ENCODE data around the gene SPDYE17. TPM values are rescaled to one million over a fixed set of nuclear protein-coding genes. Genes with fewer than 3 reads are reported as not detected.
"Not testable (repeated sequence)": the region's sequence is repeated elsewhere in the genome, so short reads cannot be mapped to it uniquely, and the experiment has no call there.

SPDYE17 gene
- polyA plus RNA-seq, 1 of the 3 experiments (the other 2 are of a cell fraction) = not detected

DNA sequence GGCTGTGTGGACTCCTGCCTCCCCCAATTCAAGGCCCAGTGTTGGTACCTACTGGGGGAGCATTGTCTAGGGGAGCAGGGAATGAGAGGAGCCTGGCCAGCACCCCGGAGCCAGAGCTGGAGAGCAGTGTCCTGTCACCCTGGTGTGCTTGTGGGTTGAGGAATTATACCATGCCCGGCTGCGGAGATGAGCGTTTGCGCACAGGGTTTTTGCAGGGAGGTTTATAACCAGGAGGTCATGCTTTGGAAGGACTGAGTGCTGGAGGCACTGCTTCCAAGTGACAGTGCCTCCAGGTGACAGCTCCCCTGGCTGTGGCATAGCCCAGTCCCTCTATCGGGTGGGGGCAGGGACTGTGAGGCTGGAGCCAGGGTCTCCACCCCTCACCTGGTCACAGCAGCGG, 39.3 kb downstream of the SPDYE17 start:
- H3K4me1 ChIP-seq (ENCODE audit: control insufficient read depth in 1 of 2, insufficient read depth in 2 of 2, low read depth in 1 of 2, low read length in 1 of 2); H3K27me3 ChIP-seq (ENCODE audit: insufficient read depth); DNase-seq; H3K79me2 ChIP-seq (ENCODE audit: insufficient read depth); H3K27ac ChIP-seq (ENCODE audit: low read depth in 2 of 2, low read length in 1 of 2); H3K9ac ChIP-seq; H3K36me3 ChIP-seq (replicated peaks in 1 of 2; ENCODE audit: control insufficient read depth in 1 of 2, insufficient read depth in 2 of 2, low read length in 1 of 2); CTCF ChIA-PET; POLR2A ChIA-PET; H3K4me3 ChIP-seq (ENCODE audit: low read depth in 2 of 2, low read length in 1 of 2); H3K9me3 ChIP-seq; H4K20me1 ChIP-seq (ENCODE audit: insufficient read depth); H3K9me2 ChIP-seq; H2AFZ ChIP-seq (ENCODE audit: low read depth); H3F3A ChIP-seq (replicated peaks; ENCODE audit: insufficient read depth); H3K4me2 ChIP-seq: not testable (repeated sequence)
- 95% methylated on average over 5 of the region's 7 CpGs for WGBS (ENCODE audit: low lambda C conversion rate)

DNA sequence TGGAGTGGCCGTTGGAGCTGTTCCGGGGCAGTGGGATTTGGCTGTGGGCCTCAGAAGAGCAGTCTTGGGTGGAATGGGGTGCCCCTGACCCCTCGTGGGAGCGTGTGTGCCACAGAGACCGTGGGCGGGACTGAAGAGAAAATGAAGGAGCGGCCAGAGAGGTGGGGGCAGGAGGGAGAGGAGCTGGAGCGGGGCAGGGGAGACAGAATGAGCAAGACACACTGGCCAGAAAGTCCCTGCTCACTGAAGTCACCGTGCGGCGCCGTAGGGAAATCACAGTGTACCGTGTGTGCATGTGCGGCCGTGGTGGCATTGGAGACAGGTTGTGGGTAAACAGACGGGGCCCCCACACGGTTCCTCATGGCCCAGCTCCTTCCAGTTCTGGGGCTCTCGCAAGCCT, 40.0 kb downstream of the SPDYE17 start:
- CTCF ChIA-PET; H3K27me3 ChIP-seq (ENCODE audit: insufficient read depth); H4K20me1 ChIP-seq (ENCODE audit: insufficient read depth); POLR2A ChIA-PET; H3K4me1 ChIP-seq (ENCODE audit: control insufficient read depth in 1 of 2, insufficient read depth in 2 of 2, low read depth in 1 of 2, low read length in 1 of 2); H3F3A ChIP-seq (replicated peaks; ENCODE audit: insufficient read depth); H3K27ac ChIP-seq (ENCODE audit: low read depth in 2 of 2, low read length in 1 of 2); H3K9me2 ChIP-seq; H3K36me3 ChIP-seq (replicated peaks in 1 of 2; ENCODE audit: control insufficient read depth in 1 of 2, insufficient read depth in 2 of 2, low read length in 1 of 2); H3K4me3 ChIP-seq (ENCODE audit: low read depth in 2 of 2, low read length in 1 of 2); H3K9me3 ChIP-seq; H2AFZ ChIP-seq (ENCODE audit: low read depth); H3K9ac ChIP-seq; H3K79me2 ChIP-seq (ENCODE audit: insufficient read depth); DNase-seq; H3K4me2 ChIP-seq: not testable (repeated sequence)
- 84% methylated on average over 8 of the region's 18 CpGs for WGBS (ENCODE audit: low lambda C conversion rate)

DNA sequence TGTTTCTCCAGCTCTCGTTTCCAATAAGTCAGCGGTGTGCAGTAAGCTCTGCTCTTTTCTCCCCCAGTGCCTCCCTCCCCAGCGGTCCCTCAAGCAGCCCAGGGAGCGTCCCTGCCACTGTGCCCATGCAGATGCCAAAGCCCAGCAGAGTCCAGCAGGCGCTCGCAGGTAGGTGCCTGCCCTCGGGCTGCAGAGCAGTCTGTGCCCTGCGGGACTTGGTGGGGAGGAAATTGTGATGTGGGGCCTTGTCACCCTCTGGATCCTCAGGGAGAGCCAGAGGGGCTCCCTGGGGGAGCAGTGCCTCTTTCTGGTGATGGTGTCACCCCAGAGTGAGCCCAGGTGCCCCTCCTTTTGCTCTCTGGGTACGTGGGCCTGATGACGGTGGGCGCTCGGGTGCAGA, 42.0 kb downstream of the SPDYE17 start:
- H3K9ac ChIP-seq; POLR2A ChIA-PET; H3K4me1 ChIP-seq (ENCODE audit: control insufficient read depth in 1 of 2, insufficient read depth in 2 of 2, low read depth in 1 of 2, low read length in 1 of 2); H3F3A ChIP-seq (replicated peaks; ENCODE audit: insufficient read depth); H2AFZ ChIP-seq (ENCODE audit: low read depth); H3K27me3 ChIP-seq (ENCODE audit: insufficient read depth); H3K79me2 ChIP-seq (ENCODE audit: insufficient read depth); H3K4me2 ChIP-seq; H3K4me3 ChIP-seq (ENCODE audit: low read depth in 2 of 2, low read length in 1 of 2); H3K36me3 ChIP-seq (replicated peaks in 1 of 2; ENCODE audit: control insufficient read depth in 1 of 2, insufficient read depth in 2 of 2, low read length in 1 of 2); H3K9me3 ChIP-seq; H3K27ac ChIP-seq (ENCODE audit: low read depth in 2 of 2, low read length in 1 of 2); H4K20me1 ChIP-seq (ENCODE audit: insufficient read depth); DNase-seq; CTCF ChIA-PET; H3K9me2 ChIP-seq: not testable (repeated sequence)
- 92% methylated on average over 6 of the region's 12 CpGs for WGBS (ENCODE audit: low lambda C conversion rate)

DNA sequence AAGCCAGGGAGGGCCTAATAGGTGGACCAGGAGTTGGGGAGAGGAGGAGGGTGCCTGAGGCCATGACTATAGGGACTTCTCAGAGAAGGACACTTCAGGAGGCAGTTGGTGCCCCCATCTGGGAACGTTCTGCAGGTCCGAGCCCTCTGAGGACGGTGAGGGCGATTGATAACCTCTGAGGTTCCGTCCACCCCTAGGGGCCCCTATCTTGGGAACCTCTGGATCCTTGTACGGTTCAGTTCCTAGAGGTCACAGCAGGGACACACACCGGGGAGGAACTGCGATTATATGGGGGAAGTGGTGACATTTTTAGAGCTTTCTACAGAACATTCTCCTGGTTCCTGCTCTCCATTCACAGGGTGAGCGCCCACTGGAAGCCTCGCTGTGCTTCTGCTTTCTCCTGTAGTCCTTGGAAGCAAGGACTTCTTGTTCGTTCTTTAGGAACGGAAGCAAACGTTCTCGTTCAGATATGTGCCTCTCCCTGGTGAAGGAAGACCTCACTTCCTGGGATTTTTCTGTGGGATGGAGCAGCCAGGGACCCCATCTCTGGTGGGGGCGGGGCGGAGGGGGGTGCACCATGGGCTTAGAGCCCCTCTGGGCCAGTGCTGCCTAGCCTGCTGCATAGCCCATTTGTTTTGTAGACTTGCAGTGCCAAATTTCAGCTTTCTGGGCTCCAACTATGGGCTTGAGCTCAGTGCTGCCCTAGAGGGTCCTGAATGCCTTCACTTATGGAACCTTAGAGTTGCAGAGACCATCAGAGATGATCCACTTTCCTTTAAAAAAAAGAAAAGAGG, 46.0 kb downstream of the SPDYE17 start:
- H3K4me1 ChIP-seq (ENCODE audit: control insufficient read depth in 1 of 2, insufficient read depth in 2 of 2, low read depth in 1 of 2, low read length in 1 of 2); DNase-seq; H3K79me2 ChIP-seq (ENCODE audit: insufficient read depth); H3K27me3 ChIP-seq (ENCODE audit: insufficient read depth); H3K9me3 ChIP-seq; H3K4me2 ChIP-seq; H3K4me3 ChIP-seq (ENCODE audit: low read depth in 2 of 2, low read length in 1 of 2); POLR2A ChIA-PET; H3K27ac ChIP-seq (ENCODE audit: low read depth in 2 of 2, low read length in 1 of 2); H3K36me3 ChIP-seq (replicated peaks in 1 of 2; ENCODE audit: control insufficient read depth in 1 of 2, insufficient read depth in 2 of 2, low read length in 1 of 2); H3K9ac ChIP-seq; H2AFZ ChIP-seq (ENCODE audit: low read depth); H4K20me1 ChIP-seq (ENCODE audit: insufficient read depth); CTCF ChIA-PET; H3K9me2 ChIP-seq; H3F3A ChIP-seq (replicated peaks; ENCODE audit: insufficient read depth): not testable (repeated sequence)
- 90% methylated on average over 10 of the region's 16 CpGs for WGBS (ENCODE audit: low lambda C conversion rate)

DNA sequence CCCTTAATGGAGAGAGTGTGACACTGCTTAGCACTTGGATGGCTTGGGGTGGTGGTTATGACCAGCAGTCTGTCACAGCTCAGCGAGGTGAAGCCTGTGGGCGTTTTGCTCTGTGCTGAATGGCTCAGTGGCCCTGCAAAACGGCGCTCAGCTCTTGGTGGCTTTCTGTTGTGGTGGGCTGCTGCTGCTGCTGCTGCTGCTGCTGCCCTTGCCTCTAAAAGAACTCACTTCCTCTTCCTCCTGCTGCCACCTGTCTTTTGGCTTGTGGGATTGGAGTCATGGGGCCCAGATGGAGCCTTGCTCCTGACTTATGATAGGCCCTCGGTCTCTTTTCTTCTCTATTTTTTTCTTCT, 47.4 kb downstream of the SPDYE17 start:
- no CpG with 5 or more reads among the region's 5 CpGs for WGBS (ENCODE audit: low lambda C conversion rate)
- H3K4me3 ChIP-seq (ENCODE audit: low read depth in 2 of 2, low read length in 1 of 2); H3K79me2 ChIP-seq (ENCODE audit: insufficient read depth); H3K9me2 ChIP-seq; DNase-seq; H3K27me3 ChIP-seq (ENCODE audit: insufficient read depth); POLR2A ChIA-PET; H3K9ac ChIP-seq; H3K4me2 ChIP-seq; H4K20me1 ChIP-seq (ENCODE audit: insufficient read depth); H2AFZ ChIP-seq (ENCODE audit: low read depth); H3F3A ChIP-seq (replicated peaks; ENCODE audit: insufficient read depth); H3K9me3 ChIP-seq; CTCF ChIA-PET; H3K27ac ChIP-seq (ENCODE audit: low read depth in 2 of 2, low read length in 1 of 2); H3K4me1 ChIP-seq (ENCODE audit: control insufficient read depth in 1 of 2, insufficient read depth in 2 of 2, low read depth in 1 of 2, low read length in 1 of 2); H3K36me3 ChIP-seq (replicated peaks in 1 of 2; ENCODE audit: control insufficient read depth in 1 of 2, insufficient read depth in 2 of 2, low read length in 1 of 2): not testable (repeated sequence)

DNA sequence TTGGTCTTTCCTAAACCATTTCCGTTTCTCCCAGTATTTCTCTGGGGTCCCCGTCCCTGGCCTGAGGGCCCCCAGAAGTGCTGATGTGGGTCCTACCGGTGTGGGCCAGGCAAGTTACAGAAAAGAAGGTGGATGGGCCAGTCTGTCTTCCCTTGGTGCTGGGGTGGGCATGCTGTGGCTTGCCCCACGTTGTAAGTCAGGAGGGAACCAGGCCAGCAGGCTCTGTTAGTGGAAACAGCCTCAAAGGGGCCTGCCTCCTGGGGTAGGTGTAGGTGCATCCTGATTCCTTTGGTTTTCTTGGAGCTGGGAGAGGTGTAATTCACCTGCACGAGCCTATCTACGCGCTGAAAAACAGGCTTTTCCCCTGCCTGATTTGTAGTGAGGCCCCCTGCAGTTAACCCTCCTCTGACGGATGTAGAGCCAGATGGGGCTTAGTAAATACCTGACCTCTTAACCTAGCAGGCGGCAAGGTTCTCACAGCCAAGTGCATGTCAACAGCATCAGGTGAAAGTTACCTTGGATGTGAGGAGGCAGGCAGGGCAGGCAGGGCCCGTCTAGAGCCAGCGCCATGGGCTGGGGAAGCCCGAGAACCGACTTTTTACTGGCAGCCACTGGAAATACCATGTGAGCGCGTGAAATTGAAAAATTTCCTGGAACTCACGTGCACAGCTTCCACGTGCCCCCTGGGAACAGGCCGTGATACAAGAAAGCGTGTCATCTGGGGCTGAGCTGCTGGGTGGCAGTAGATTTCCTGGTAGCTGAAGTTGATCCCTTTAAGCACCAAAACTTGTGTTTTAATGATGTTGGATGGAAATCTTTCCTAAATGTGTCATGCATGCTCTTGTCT, 48.0 kb downstream of the SPDYE17 start:
- H3F3A ChIP-seq (replicated peaks; ENCODE audit: insufficient read depth); H3K27me3 ChIP-seq (ENCODE audit: insufficient read depth); DNase-seq; POLR2A ChIA-PET; H2AFZ ChIP-seq (ENCODE audit: low read depth); H3K27ac ChIP-seq (ENCODE audit: low read depth in 2 of 2, low read length in 1 of 2); H3K4me3 ChIP-seq (ENCODE audit: low read depth in 2 of 2, low read length in 1 of 2); H3K36me3 ChIP-seq (replicated peaks in 1 of 2; ENCODE audit: control insufficient read depth in 1 of 2, insufficient read depth in 2 of 2, low read length in 1 of 2); H3K4me2 ChIP-seq; H3K4me1 ChIP-seq (ENCODE audit: control insufficient read depth in 1 of 2, insufficient read depth in 2 of 2, low read depth in 1 of 2, low read length in 1 of 2); H3K9ac ChIP-seq; CTCF ChIA-PET; H4K20me1 ChIP-seq (ENCODE audit: insufficient read depth); H3K79me2 ChIP-seq (ENCODE audit: insufficient read depth); H3K9me2 ChIP-seq; H3K9me3 ChIP-seq: not testable (repeated sequence)
- WGBS (ENCODE audit: low lambda C conversion rate) = 98% methylated on average over 5 of the region's 19 CpGs
